Endodermal cell (in vitro differentiated cells): ENCODE results near the gene CMTR1. TPM values are rescaled to one million over a fixed set of nuclear protein-coding genes. Genes with fewer than 3 reads are reported as not detected.
A peak's percentile ranks its signal among the peaks of the same experiment; 100 is the strongest.

ENCODE experiments used
- DNase-seq: peaks from one replicate; pipeline ENCODE4 v3.0.0-alpha.2; 2017
- H3K27ac ChIP-seq: 2 replicates; pipeline ENCODE4 v1.5.1; 2013; ENCODE audit warnings: mild to moderate bottlenecking, low read depth, low read length, moderate library complexity
- H3K27me3 ChIP-seq: 2 replicates; pipeline ENCODE4 v1.6.1; 2013; ENCODE audit warnings: mild to moderate bottlenecking, low read length, moderate library complexity; ENCODE audit not compliant: insufficient read depth, control insufficient read depth, poor library complexity, severe bottlenecking
- H3K36me3 ChIP-seq: 2 replicates; pipeline ENCODE4 v1.7.0; 2013; ENCODE audit warnings: mild to moderate bottlenecking, low read length, moderate library complexity; ENCODE audit not compliant: control insufficient read depth, insufficient read depth
- H3K4me1 ChIP-seq: one replicate; pipeline ENCODE4 v1.7.0; 2013; ENCODE audit warnings: low read length; ENCODE audit not compliant: control insufficient read depth, insufficient read depth
- H3K4me3 ChIP-seq: 2 replicates; pipeline ENCODE4 v1.5.1; 2013; ENCODE audit warnings: mild to moderate bottlenecking, low read length, moderate library complexity
- H3K9ac ChIP-seq: 2 replicates; pipeline ENCODE4 v1.6.1; 2013; ENCODE audit warnings: mild to moderate bottlenecking, low read length, moderate library complexity; ENCODE audit not compliant: poor library complexity, severe bottlenecking; ENCODE audit errors: extremely low read depth
- H3K9me3 ChIP-seq: 2 replicates; pipeline ENCODE4 v1.6.1; 2013; ENCODE audit warnings: mild to moderate bottlenecking, low read length, moderate library complexity; ENCODE audit not compliant: control insufficient read depth
- H3K27ac Mint-ChIP-seq: 2 replicates; pipeline ENCODE4 v1.8.0; 2020; ENCODE audit warnings: mixed read lengths
- H3K27me3 Mint-ChIP-seq: 2 replicates; pipeline ENCODE4 v1.8.0; 2021; ENCODE audit warnings: mild to moderate bottlenecking, mixed read lengths; ENCODE audit not compliant: insufficient read depth
- H3K36me3 Mint-ChIP-seq: 2 replicates; pipeline ENCODE4 v1.8.0; 2020; ENCODE audit warnings: low read depth, mixed read lengths
- H3K4me1 Mint-ChIP-seq: 2 replicates; pipeline ENCODE4 v1.8.0; 2020; ENCODE audit warnings: mixed read lengths
- H3K4me3 Mint-ChIP-seq: 2 replicates; pipeline ENCODE4 v1.8.0; 2020; ENCODE audit warnings: mild to moderate bottlenecking, moderate library complexity, mixed read lengths
- H3K9me3 Mint-ChIP-seq: 2 replicates; pipeline ENCODE4 v1.8.0; 2020; ENCODE audit warnings: mild to moderate bottlenecking, mixed read lengths
- CTCF ChIP-seq: fragments of 200-600 bp; sonication (generic); conservative IDR thresholded peaks from 2 replicates; pipeline ENCODE4 v1.5.0; 2021; ENCODE audit warnings: antibody characterized with exemption, mild to moderate bottlenecking
- WGBS, 2 experiments: methylation state at CpG; one replicate each; pipeline versions ENCODE4 v1.1.5 to v1.1.7; 2013; ENCODE audit warnings: missing lambda C conversion rate in 2 of 2, mixed read lengths in 1 of 2; ENCODE audit not compliant: insufficient coverage in 1 of 2, insufficient read length in 1 of 2; 5-methylcytosine and 5-hydroxymethylcytosine counted together
- total RNA-seq, 2 donors: library from RNA; stranded (reverse); fragmentation: NEBNext Ultra II Directional in 1 of 2; extraction: Animal tissue kit (Norgen Biotek cat#: 25700) in 1 of 2; gene quantifications; 2 replicates in 1 of 2; 3 replicates in 1 of 2; pipeline ENCODE4 v1.2.1, GENCODE V29; 2021

The CMTR1 gene
- total RNA-seq, 2 donors from 2014 or later, result 62.0 to 91.6 TPM

DNA sequence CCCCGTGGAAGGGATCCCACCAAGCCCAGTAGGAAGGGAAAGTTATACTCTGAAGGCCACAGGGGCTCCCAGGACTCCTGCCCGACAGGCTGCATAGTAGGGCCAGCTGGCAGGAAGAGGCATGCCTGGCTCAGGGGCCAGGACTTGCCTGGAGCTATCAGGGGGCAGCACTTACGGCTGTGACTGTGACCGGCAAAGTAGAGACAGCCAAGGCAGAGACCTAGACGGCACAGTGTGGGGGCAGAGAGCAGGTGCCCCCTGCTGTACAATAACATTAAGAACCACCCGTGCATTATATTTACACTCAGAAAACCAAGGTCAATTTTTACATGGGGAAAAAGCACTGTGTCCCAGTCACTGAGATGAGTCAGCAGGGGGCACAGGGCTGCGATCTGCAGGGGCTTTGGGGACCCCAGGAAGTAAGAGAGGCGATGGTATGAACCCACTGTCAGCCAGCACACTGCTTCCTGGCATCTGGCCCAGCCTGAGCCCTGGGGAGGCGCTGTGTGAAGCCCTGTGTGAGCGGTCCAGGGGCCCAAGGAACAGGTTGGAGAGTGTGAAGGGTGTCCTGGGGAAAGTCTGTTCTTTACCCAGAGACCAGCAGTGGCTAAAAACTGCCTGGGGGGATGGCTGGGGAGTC lies 56.8 kb downstream of the CMTR1 start:
- no peaks in the 10 kb centered on the region for H3K9me3 ChIP-seq
- H3K27ac ChIP-seq, result peak overlapping the region; percentile 11
- TF ChIP-seq CTCF, result peak; percentile 43
- Mint-ChIP-seq H3K27ac (peak overlapping the region; percentile 53), H3K36me3 (peaks cover 15% of the 10 kb centered on the region), H3K4me1 (peaks cover 38% of the 10 kb centered on the region), H3K27me3 (no peaks in the 10 kb centered on the region), H3K9me3 (peaks cover 7% of the 10 kb centered on the region), H3K4me3 (no peak overlapping the region)
- peaks cover 8% of the 10 kb centered on the region for H3K36me3 ChIP-seq
- H3K4me1 ChIP-seq, result peaks cover 3% of the 10 kb centered on the region
- no peak overlapping the region for H3K4me3 ChIP-seq
- DNase-seq, result peak; percentile 62
- 82 to 83% methylated on average over 5 to 10 of the region's 10 CpGs for WGBS, 2 experiments
- no peaks in the 10 kb centered on the region for H3K27me3 ChIP-seq
- H3K9ac ChIP-seq, result no peak overlapping the region

DNA sequence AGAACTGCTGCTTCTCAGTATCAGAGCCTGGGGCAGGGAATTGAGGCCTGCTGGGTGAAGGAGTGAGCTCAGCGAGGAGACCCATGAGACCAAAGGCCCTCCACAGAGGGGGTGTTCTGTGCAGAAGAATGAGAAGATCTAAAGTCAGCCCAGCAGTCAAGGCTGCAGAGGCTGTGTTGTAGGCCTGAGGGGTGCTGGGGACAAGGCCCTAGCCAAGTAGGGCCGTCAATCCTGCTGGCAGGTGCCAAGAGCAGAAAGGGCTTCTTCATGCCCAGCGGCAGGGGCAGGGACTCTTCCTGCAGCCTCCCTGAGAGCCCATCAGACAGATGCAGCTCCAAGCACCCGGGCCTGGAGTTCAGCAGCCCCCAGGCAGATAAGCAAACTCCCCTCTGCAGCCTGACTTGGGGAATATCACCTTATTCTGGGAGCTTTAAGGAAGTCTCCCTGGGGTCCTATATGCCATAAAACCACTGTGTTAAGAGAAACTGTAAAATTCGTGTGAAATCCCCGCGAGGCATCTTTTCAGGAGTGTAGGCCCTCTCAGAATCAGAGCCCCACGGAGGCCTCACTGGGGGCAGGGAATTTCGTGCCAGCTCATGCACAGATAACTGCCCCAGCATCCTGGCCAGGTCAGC lies 57.6 kb downstream of the CMTR1 start:
- no peak for TF ChIP-seq CTCF
- H3K27ac ChIP-seq, result peak overlapping the region; percentile 77
- WGBS, 2 experiments, result 87 to 90% methylated on average over 9 of the region's 9 CpGs
- Mint-ChIP-seq H3K36me3 (peaks cover 15% of the 10 kb centered on the region), H3K27me3 (no peaks in the 10 kb centered on the region), H3K9me3 (peaks cover 7% of the 10 kb centered on the region), H3K4me3 (no peak overlapping the region), H3K27ac (no peak overlapping the region), H3K4me1 (peaks cover 38% of the 10 kb centered on the region)
- DNase-seq, result no peak
- no peaks in the 10 kb centered on the region for H3K4me1 ChIP-seq
- H3K9ac ChIP-seq, result no peak overlapping the region
- H3K4me3 ChIP-seq, result no peak overlapping the region
- no peaks in the 10 kb centered on the region for H3K9me3 ChIP-seq
- peaks cover 8% of the 10 kb centered on the region for H3K36me3 ChIP-seq
- H3K27me3 ChIP-seq, result no peaks in the 10 kb centered on the region

DNA sequence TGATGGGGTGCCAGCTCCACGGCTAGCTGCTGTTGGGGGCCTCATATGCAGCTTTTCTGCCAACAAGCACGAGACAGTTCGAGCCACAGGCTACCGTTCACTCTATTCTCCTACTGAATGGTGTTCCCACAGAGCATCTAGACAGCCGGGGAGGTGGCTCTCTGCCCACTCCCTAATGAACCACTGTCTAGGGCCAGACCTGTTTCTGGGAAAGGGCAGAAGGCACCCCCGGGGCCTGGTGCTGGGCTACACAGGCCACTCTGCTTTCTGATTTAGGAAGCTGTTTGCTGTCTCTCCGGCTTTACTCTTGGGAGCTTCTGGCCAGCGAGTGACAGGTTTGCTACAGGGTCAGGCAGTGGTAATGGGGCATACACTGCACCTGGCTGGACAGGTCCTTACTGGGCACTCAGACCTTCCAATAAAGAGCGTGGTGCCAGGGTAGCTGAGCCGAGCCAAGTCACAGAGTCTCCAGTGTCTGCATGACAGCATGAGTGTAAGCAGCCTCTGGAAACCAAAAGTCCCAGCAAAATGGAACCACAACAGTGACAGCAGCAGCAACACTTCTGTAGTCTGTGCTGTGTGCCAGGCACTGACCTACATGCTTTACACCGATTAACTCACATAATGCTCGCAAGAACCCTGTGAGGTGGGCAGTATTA lies 58.3 kb downstream of the CMTR1 start:
- Mint-ChIP-seq H3K4me1 (peaks cover 35% of the 10 kb centered on the region), H3K27ac (no peak overlapping the region), H3K27me3 (no peaks in the 10 kb centered on the region), H3K9me3 (peaks cover 7% of the 10 kb centered on the region), H3K36me3 (peaks cover 15% of the 10 kb centered on the region), H3K4me3 (no peak overlapping the region)
- Histone ChIP-seq H3K36me3 (peaks cover 8% of the 10 kb centered on the region), H3K4me1 (no peaks in the 10 kb centered on the region), H3K9me3 (no peaks in the 10 kb centered on the region), H3K9ac (no peak overlapping the region), H3K27ac (peak overlapping the region; percentile 77), H3K4me3 (no peak overlapping the region), H3K27me3 (no peaks in the 10 kb centered on the region)
- no peak for DNase-seq
- no peak for TF ChIP-seq CTCF
- WGBS, 2 experiments, result 88 to 94% methylated on average over 7 to 12 of the region's 12 CpGs
